Activated T-cell treated with anti-CD3 and anti-CD28 coated beads, Interleukin-2, amount 50 U/mL, for 24 hours (primary cell): Measurements from ENCODE around the gene WDR55.
"Not testable (repeated sequence)": the region's sequence is repeated elsewhere in the genome, so short reads cannot be mapped to it uniquely, and the experiment has no call there.

Experiments used
- DNase-seq: peaks from one replicate; pipeline ENCODE4 v3.0.0-alpha.2; 2020
- H3K27ac Mint-ChIP-seq: 2 replicates; pipeline ENCODE4 v1.8.0; 2020; ENCODE audit warnings: mild to moderate bottlenecking, mixed read lengths
- H3K27me3 Mint-ChIP-seq: 2 replicates; pipeline ENCODE4 v1.8.0; 2020; ENCODE audit warnings: mixed read lengths
- H3K36me3 Mint-ChIP-seq: 2 replicates; pipeline ENCODE4 v1.8.0; 2020; ENCODE audit warnings: low read depth, mixed read lengths
- H3K4me1 Mint-ChIP-seq: 2 replicates; pipeline ENCODE4 v1.8.0; 2020; ENCODE audit warnings: low read depth, mixed read lengths
- H3K4me3 Mint-ChIP-seq: 2 replicates; pipeline ENCODE4 v1.8.0; 2020; ENCODE audit warnings: mild to moderate bottlenecking, moderate library complexity, mixed read lengths
- H3K9me3 Mint-ChIP-seq: 2 replicates; pipeline ENCODE4 v1.8.0; 2020; ENCODE audit warnings: mixed read lengths

WDR55 gene

GRCh38 chr5:140673187-140673976, 8.7 kb downstream of the WDR55 start, which contains the start of gene DND1:
Gene DND1, minus strand, starts transcription at chr5:140673576. Its CDS starts 34 bp downstream, at chr5:140673542.
- no peak for DNase-seq
- no peaks in the 10 kb centered on the region for H3K27me3 Mint-ChIP-seq
- H3K27ac Mint-ChIP-seq, result peak within 1 kb of the TSS; percentile 5
- no peak within 1 kb of the TSS for H3K4me3 Mint-ChIP-seq
- H3K9me3 Mint-ChIP-seq, result no peaks in the 10 kb centered on the region
- peaks cover 97% of the 10 kb centered on the region for H3K36me3 Mint-ChIP-seq
- H3K4me1 Mint-ChIP-seq, result peaks cover 2% of the 10 kb centered on the region

GRCh38 chr5:140674211-140674610, 9.5 kb downstream of the WDR55 start:
- Mint-ChIP-seq H3K27ac (peak overlapping the region; percentile 5), H3K4me3 (no peak overlapping the region), H3K27me3 (no peaks in the 10 kb centered on the region), H3K4me1 (peaks cover 2% of the 10 kb centered on the region), H3K36me3 (peaks cover 97% of the 10 kb centered on the region), H3K9me3 (no peaks in the 10 kb centered on the region)
- DNase-seq, result no peak

DNA sequence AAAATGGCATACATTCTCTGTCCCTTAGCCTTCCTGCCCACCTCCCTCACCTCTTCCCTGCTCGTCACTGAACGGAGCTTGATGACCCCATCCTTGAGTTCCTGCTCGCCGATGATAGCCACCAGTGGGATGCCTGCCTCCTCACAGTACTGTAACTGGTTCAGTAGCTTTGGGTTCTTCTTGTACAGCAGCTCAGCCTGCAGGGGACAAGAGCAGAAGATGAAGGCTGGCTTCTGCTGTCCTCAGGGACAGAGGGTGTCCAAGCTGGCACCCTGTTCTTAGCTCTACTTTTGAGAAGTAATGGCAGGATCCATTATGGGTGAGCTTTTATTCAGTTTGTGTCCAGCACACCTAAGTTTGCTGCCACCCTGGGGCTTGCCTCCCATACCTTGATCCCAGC, 9.9 kb downstream of the WDR55 start:
- Mint-ChIP-seq H3K27me3 (no peaks in the 10 kb centered on the region), H3K4me3 (no peak overlapping the region), H3K9me3 (no peaks in the 10 kb centered on the region), H3K27ac (peak overlapping the region; percentile 73), H3K36me3 (peaks cover 97% of the 10 kb centered on the region), H3K4me1 (peaks cover 2% of the 10 kb centered on the region)
- DNase-seq, result no peak

GRCh38 chr5:140677947-140678346, 13.2 kb downstream of the WDR55 start:
- Mint-ChIP-seq H3K4me1 (peaks cover 2% of the 10 kb centered on the region), H3K27me3 (no peaks in the 10 kb centered on the region), H3K27ac (peak overlapping the region; percentile 11), H3K4me3 (no peak overlapping the region), H3K9me3 (no peaks in the 10 kb centered on the region), H3K36me3 (peaks cover 94% of the 10 kb centered on the region)
- no peak for DNase-seq

DNA sequence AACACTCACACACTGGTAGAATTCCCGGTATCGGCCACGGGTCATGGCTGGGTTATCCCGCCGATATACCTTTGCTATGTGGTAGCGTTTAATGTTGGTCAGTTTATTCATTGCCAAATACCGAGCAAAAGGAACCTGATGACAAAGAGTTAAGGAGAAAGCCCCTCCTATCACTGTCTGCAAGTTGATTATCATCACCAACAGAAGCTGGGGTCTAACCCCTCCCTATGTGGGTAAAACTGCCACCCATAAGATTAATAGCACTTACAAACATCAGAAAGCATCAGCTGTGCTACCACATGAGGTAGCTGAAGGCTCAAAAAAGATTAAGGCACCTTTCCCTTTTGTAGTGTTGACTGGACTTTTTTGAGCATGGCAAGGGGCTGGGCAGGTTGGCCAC, 14.3 kb downstream of the WDR55 start:
- Mint-ChIP-seq H3K27me3 (no peaks in the 10 kb centered on the region), H3K4me1 (peaks cover 2% of the 10 kb centered on the region), H3K9me3 (no peaks in the 10 kb centered on the region), H3K27ac (no peak overlapping the region), H3K36me3 (peaks cover 93% of the 10 kb centered on the region), H3K4me3 (no peak overlapping the region)
- DNase-seq, result no peak

DNA sequence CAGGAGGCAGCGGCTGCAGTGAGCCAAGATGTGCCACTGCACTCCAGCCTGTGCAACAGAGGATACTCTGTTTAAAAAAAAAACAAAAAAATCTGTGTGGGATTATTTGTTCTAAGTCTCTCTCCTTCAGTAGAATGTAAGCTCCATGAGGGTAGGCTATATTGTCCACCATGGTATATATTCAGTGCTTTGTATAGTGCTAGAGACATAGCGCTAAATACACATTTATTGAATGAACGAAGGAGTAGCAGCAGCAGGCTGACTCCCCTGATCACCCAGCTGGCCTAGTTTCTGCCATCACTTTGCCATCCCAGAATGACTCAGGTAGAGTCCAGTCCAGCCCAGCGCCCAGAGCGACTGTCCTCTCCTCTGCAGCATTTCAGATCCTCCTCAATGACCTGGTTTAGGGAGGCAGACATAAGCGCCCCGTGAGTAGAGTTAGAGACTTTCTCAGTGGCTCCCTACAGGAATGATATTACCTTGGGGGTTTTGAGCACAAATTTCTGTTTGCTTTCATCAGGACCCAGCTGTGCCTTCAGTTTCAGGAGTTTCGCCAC, 25.8 kb downstream of the WDR55 start:
- no peaks in the 10 kb centered on the region for H3K9me3 Mint-ChIP-seq
- peaks cover 78% of the 10 kb centered on the region for H3K36me3 Mint-ChIP-seq
- H3K27me3 Mint-ChIP-seq, result no peaks in the 10 kb centered on the region
- H3K27ac Mint-ChIP-seq, result peak overlapping the region; percentile 99
- DNase-seq, result no peak
- H3K4me1 Mint-ChIP-seq, result peaks cover 42% of the 10 kb centered on the region
- H3K4me3 Mint-ChIP-seq, result peak overlapping the region; percentile 97

DNA sequence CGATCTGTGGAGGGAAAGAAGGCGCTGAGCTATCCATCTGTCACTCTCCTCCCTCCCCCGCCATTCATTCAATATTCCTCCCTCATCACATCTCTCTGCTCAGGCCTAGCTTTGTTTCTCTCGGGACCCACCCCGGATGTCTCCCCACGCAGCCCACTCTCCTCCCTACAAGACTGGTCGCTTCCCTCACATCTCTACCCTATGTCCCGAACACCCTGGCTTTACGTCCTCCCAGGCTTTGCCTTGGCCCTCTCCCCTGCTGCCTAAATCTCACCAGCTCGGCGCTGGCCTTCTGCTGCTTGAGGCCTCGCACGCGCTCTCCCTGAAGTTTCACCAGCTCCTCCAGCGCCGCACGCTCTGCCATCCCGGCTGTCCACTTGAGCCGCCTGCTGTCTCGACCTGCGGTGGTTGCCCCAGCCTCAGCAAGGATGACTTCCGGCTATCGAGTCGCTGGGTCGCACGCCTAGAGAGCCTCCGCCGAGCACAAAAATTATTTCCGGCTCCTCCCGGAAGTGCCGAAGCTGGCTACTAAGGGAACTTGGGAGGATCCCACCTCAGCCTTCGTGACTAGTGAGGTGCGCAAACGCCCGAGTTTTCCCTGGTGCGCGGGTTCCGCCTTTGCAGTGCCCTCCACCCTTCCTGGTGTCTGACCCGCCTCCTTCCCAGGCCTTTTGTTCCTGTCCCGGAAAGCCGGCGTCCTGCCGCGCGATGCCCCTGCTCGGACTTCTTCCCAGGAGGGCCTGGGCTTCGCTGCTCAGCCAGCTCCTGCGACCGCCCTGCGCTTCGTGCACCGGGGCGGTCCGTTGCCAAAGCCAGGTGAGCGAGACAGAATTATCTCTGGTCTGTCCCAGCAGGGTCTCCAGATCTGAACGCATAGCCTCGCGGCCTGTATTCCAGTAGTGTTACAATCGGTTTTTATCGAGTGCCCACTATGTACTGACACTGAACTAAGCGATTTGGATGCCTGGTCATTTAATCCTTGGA, 26.5 kb downstream of the WDR55 start, which contains the start of the genes HARS1 and HARS2:
TSS of gene HARS1 (minus strand) at position 430 of the 984 bp plus-strand sequence. CDS start at position 364, 66 bp downstream.
TSS of gene HARS2 (plus strand) at position 515 of the 984 bp plus-strand sequence. CDS start at position 709, 194 bp downstream.
- peak within 1 kb of the TSS; percentile 99 for H3K27ac Mint-ChIP-seq
- peak; percentile 88 for DNase-seq
- H3K27me3 Mint-ChIP-seq, result no peaks in the 10 kb centered on the region
- H3K4me1 Mint-ChIP-seq, result peaks cover 48% of the 10 kb centered on the region
- H3K4me3 Mint-ChIP-seq, result peak within 1 kb of the TSS; percentile 97
- H3K36me3 Mint-ChIP-seq, result peaks cover 79% of the 10 kb centered on the region
- H3K9me3 Mint-ChIP-seq, result no peaks in the 10 kb centered on the region

- Mint-ChIP-seq H3K27me3 (no peaks in the 10 kb centered on the region), H3K36me3 (peaks cover 83% of the 10 kb centered on the region), H3K27ac (peak overlapping the region; percentile 71), H3K9me3 (no peaks in the 10 kb centered on the region), H3K4me3 (no peak overlapping the region), H3K4me1 (peaks cover 38% of the 10 kb centered on the region)
- no peak for DNase-seq
Measured at GRCh38 chr5:140694276-140694675, 29.6 kb downstream of the WDR55 start.

- Mint-ChIP-seq H3K36me3 (peaks cover 84% of the 10 kb centered on the region), H3K27me3 (no peaks in the 10 kb centered on the region), H3K4me1 (peaks cover 42% of the 10 kb centered on the region), H3K9me3 (no peaks in the 10 kb centered on the region), H3K4me3 (no peak overlapping the region), H3K27ac (peak overlapping the region; percentile 82)
- DNase-seq, result no peak
Measured at GRCh38 chr5:140696891-140697492, 32.3 kb downstream of the WDR55 start.

DNA sequence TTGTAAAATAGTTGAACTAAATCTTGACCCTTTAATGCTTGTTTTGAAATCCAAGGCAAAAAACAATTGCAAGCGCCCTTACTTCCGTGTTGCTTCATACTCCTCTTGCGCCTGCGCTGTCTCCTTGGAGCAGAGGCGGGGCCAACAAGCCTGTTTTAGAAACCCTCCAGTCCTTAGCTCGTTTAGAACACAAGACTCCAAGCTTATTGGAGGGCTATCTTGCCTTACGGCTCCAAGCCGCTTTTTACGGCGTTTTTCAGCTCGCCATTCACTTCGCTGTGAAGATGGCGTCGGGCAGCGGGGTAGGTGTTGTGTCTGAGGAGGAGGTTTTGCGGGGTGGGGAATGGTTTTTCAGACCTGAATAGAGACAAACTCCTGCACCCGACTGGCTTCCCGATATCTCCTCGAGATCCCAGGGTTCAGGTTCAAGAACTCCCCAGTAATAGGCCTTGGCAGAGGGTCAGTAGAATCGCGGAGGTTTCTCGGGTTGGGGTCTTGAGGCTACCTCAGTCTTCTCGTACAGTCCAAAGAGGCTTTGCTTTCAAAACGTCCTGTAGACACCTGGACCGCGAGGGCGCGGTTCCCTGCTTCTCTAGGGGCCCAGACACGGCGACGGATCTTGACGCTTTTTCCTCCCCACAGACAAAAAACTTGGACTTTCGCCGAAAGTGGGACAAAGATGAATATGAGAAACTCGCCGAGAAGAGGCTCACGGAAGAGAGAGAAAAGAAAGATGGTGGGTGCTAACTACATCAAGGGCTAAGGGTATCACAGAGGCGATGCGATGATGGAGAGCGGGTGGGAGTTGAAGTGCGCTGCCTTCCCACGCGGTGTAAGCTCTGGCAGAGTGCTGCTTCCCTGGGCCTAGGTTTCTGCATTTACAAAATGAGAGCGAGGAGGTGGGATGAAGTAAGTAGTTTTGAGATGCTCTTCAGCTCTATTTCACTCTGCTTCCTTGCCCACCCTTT, 35.8 kb downstream of the WDR55 start, which contains the start of gene ZMAT2:
TSS of gene ZMAT2 (plus strand) at position 271 of the 968 bp plus-strand sequence. CDS start at position 285, 14 bp downstream.
- peak within 1 kb of the TSS; percentile 99 for H3K4me3 Mint-ChIP-seq
- H3K27me3 Mint-ChIP-seq, result no peaks in the 10 kb centered on the region
- peaks cover 99% of the 10 kb centered on the region for H3K36me3 Mint-ChIP-seq
- H3K27ac Mint-ChIP-seq, result peak within 1 kb of the TSS; percentile 97
- peak; percentile 88 for DNase-seq
- H3K4me1 Mint-ChIP-seq, result peaks cover 34% of the 10 kb centered on the region
- no peaks in the 10 kb centered on the region for H3K9me3 Mint-ChIP-seq

GRCh38 chr5:140707812-140708211, 43.1 kb downstream of the WDR55 start:
- H3K9me3 Mint-ChIP-seq, result no peaks in the 10 kb centered on the region
- H3K27ac Mint-ChIP-seq, result no peak overlapping the region
- H3K36me3 Mint-ChIP-seq, result peaks cover 61% of the 10 kb centered on the region
- no peak overlapping the region for H3K4me3 Mint-ChIP-seq
- no peak for DNase-seq
- H3K4me1 Mint-ChIP-seq, result peaks cover 19% of the 10 kb centered on the region
- H3K27me3 Mint-ChIP-seq, result no peaks in the 10 kb centered on the region

- not testable (repeated sequence) for H3K4me3 Mint-ChIP-seq, DNase-seq, H3K9me3 Mint-ChIP-seq, H3K27me3 Mint-ChIP-seq, H3K27ac Mint-ChIP-seq
- Mint-ChIP-seq H3K4me1 (peaks cover 20% of the 10 kb centered on the region), H3K36me3 (peaks cover 52% of the 10 kb centered on the region)
Measured at GRCh38 chr5:140708787-140709186, 44.1 kb downstream of the WDR55 start.
